Mesodermal cell (in vitro differentiated cells): ENCODE measurements around the gene SORCS2.
A peak's percentile ranks its signal among the peaks of the same experiment; 100 is the strongest.

Experiments used
- H3K27ac ChIP-seq: 2 replicates; pipeline ENCODE4 v1.7.0; 2013; ENCODE audit warnings: mild to moderate bottlenecking, low read depth, low read length, moderate library complexity; ENCODE audit not compliant: severe bottlenecking
- H3K36me3 ChIP-seq: 2 replicates; pipeline ENCODE4 v1.7.1; 2013; ENCODE audit warnings: mild to moderate bottlenecking, low read length, moderate library complexity; ENCODE audit not compliant: control insufficient read depth, insufficient read depth
- H3K4me1 ChIP-seq: one replicate; pipeline ENCODE4 v1.7.1; 2013; ENCODE audit warnings: mild to moderate bottlenecking, low read length; ENCODE audit not compliant: insufficient read depth, control insufficient read depth, poor library complexity, severe bottlenecking
- H3K4me3 ChIP-seq: 2 replicates; pipeline ENCODE4 v1.7.0; 2013; ENCODE audit warnings: low read length, control low read depth, mild to moderate bottlenecking; ENCODE audit not compliant: insufficient read depth, poor library complexity, severe bottlenecking; ENCODE audit errors: extremely low read depth
- H3K9me3 ChIP-seq: 2 replicates; pipeline ENCODE4 v1.7.1; 2013; ENCODE audit warnings: mild to moderate bottlenecking, low read length, moderate library complexity; ENCODE audit not compliant: control insufficient read depth
- WGBS, 2 experiments: methylation state at CpG; one replicate each; pipeline ENCODE4 v1.1.5; 2013; ENCODE audit warnings: missing lambda C conversion rate in 2 of 2; ENCODE audit not compliant: insufficient coverage in 2 of 2; 5-methylcytosine and 5-hydroxymethylcytosine counted together

Gene SORCS2

DNA sequence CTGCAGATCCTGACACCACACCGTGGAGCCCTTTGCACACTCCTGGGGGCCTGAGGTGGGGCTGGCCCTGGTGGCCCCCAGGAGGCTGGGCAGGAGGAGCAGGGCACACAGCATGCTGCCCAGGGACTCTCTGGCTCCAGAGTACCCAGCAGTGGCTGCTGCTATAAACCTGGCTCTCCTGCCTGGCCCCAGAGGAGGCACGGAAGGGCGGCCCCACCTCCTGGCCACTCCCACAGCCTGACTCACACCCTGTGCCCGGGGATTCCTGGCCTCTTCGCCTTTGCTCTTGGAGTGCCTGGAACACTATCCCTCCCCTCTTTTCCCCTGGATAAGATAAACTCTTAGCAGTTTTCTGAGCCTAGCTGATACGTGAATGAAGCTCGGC, 242.4 kb downstream of the SORCS2 start, which contains the start of gene PSAPL1:
TSS of gene PSAPL1 (minus strand) at position 165 of the 385 bp plus-strand sequence. CDS start at position 114, 51 bp downstream.
- Histone ChIP-seq H3K4me1 (peaks cover 23% of the 10 kb centered on the region), H3K9me3 (no peaks in the 10 kb centered on the region), H3K27ac (peak within 1 kb of the TSS; percentile 91), H3K4me3 (no peak within 1 kb of the TSS), H3K36me3 (no peaks in the 10 kb centered on the region)
- 20 to 22% methylated on average over 5 to 7 of the region's 7 CpGs for WGBS, 2 experiments

GRCh38 chr4:7435471-7436061, 243.2 kb downstream of the SORCS2 start:
- Histone ChIP-seq H3K9me3 (no peaks in the 10 kb centered on the region), H3K4me3 (no peak overlapping the region), H3K36me3 (no peaks in the 10 kb centered on the region), H3K27ac (peak overlapping the region; percentile 91), H3K4me1 (peaks cover 22% of the 10 kb centered on the region)
- WGBS, 2 experiments = 76 to 78% methylated on average over 6 to 10 of the region's 11 CpGs

DNA sequence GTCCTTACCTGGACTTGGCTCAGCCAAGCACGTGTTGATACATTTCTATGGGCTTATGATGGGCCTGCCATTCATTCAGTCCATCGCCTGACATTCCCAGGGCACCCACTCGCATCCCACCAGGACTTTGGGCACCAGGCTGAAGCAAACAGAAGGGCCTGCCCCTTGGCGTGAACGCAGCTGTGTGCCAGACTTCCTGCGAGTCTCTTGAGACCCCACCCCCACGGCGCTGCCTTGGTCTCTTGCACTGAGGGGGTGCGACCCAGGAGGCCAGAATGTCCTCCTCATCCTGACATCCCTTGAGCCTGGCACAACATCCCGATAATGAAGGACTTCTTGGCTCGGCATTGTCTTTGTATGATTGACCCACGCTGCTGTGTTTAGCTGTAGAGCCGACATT, 243.9 kb downstream of the SORCS2 start:
- no peaks in the 10 kb centered on the region for H3K9me3 ChIP-seq
- H3K4me3 ChIP-seq = no peak overlapping the region
- H3K36me3 ChIP-seq = no peaks in the 10 kb centered on the region
- H3K27ac ChIP-seq = peak overlapping the region; percentile 91
- peaks cover 22% of the 10 kb centered on the region for H3K4me1 ChIP-seq
- 86 to 90% methylated on average over 11 of the region's 13 CpGs for WGBS, 2 experiments

GRCh38 chr4:7439699-7440098, 247.4 kb downstream of the SORCS2 start:
- H3K36me3 ChIP-seq = no peaks in the 10 kb centered on the region
- H3K4me3 ChIP-seq = no peak overlapping the region
- H3K9me3 ChIP-seq = no peaks in the 10 kb centered on the region
- WGBS, 2 experiments = 89 to 100% methylated on average over 1 to 2 of the region's 2 CpGs
- H3K27ac ChIP-seq = no peak overlapping the region
- H3K4me1 ChIP-seq = peaks cover 22% of the 10 kb centered on the region

- H3K27ac ChIP-seq = no peak overlapping the region
- H3K4me3 ChIP-seq = no peak overlapping the region
- H3K4me1 ChIP-seq = peaks cover 7% of the 10 kb centered on the region
- no peaks in the 10 kb centered on the region for H3K36me3 ChIP-seq
- no peaks in the 10 kb centered on the region for H3K9me3 ChIP-seq
- 86 to 87% methylated on average over 2 to 6 of the region's 7 CpGs for WGBS, 2 experiments
Measured at GRCh38 chr4:7441201-7441600, 248.9 kb downstream of the SORCS2 start.

DNA sequence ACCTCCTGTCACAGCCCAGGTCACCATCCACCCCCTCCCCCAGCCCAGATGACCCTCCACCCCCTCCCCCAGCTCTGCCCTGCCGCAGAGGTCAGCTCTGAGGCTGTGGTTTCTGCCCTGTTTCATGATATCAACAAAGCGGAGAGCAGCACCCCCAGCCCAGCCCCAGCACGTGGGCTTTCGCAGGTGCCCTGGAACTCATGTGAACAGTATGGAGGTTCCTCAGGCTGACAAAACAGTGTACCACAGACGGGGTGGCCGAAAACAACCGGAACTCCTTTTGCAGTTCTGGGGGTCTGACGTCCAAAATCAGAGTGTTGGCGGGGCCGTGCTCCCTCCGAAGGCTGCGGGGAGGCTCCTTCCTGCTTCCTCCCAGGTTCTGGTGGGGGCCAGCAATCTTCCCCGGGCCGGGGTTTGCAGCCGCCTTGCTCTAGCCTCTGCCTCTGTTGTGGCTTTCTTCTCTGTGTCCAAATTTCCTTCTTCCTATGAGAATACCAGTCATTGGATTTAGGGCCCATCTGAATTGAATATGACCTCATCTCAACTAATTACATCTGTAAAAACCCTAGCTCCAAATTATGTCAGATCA, 250.3 kb downstream of the SORCS2 start:
- Histone ChIP-seq H3K27ac (no peak overlapping the region), H3K4me3 (no peak overlapping the region), H3K36me3 (no peaks in the 10 kb centered on the region), H3K4me1 (peaks cover 5% of the 10 kb centered on the region), H3K9me3 (no peaks in the 10 kb centered on the region)
- WGBS, 2 experiments = 83 to 86% methylated on average over 14 to 15 of the region's 15 CpGs

GRCh38 chr4:7444314-7444713, 252.0 kb downstream of the SORCS2 start:
- peaks cover 5% of the 10 kb centered on the region for H3K4me1 ChIP-seq
- WGBS, 2 experiments = 88 to 100% methylated on average over 3 of the region's 3 CpGs
- H3K36me3 ChIP-seq = no peaks in the 10 kb centered on the region

GRCh38 chr4:7444731-7445130, 252.4 kb downstream of the SORCS2 start:
- 80 to 90% methylated on average over 10 of the region's 12 CpGs for WGBS, 2 experiments
- H3K36me3 ChIP-seq = no peaks in the 10 kb centered on the region
- no peak overlapping the region for H3K4me3 ChIP-seq
- no peaks in the 10 kb centered on the region for H3K9me3 ChIP-seq
- peaks cover 5% of the 10 kb centered on the region for H3K4me1 ChIP-seq
- H3K27ac ChIP-seq = no peak overlapping the region

More at GRCh38 chr4:7444314-7444713, 252.0 kb downstream of the SORCS2 start:
- no peak overlapping the region for H3K4me3 ChIP-seq
- no peak overlapping the region for H3K27ac ChIP-seq
- H3K9me3 ChIP-seq = no peaks in the 10 kb centered on the region

DNA sequence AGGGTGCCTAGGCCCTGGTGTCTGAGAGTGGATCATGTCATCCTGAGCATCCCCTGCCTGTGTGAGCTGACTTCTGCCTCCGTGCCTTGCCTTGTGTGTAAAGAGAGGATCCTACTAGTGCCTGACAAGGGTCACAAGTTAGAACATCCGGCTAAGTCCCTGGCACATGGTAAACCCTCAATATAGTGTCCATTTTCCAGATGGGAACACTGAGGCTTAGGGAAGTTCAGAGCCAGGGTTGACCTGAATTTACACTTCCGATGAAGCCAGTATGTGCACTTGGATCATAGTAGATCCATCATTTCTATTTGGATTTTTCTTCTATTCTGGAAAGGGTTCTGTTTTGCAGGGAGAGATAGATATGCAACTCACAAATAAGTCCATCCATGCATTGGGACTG, 254.9 kb downstream of the SORCS2 start:
- Histone ChIP-seq H3K27ac (no peak overlapping the region), H3K4me1 (peaks cover 5% of the 10 kb centered on the region), H3K36me3 (no peaks in the 10 kb centered on the region), H3K9me3 (no peaks in the 10 kb centered on the region), H3K4me3 (no peak overlapping the region)
- 77 to 91% methylated on average over 3 of the region's 3 CpGs for WGBS, 2 experiments

- H3K4me1 ChIP-seq = no peaks in the 10 kb centered on the region
- H3K36me3 ChIP-seq = no peaks in the 10 kb centered on the region
- H3K9me3 ChIP-seq = no peaks in the 10 kb centered on the region
- 73 to 75% methylated on average over 16 of the region's 16 CpGs for WGBS, 2 experiments
- H3K27ac ChIP-seq = no peak overlapping the region
- H3K4me3 ChIP-seq = no peak overlapping the region
Measured at GRCh38 chr4:7448036-7448435, 255.7 kb downstream of the SORCS2 start.

- Histone ChIP-seq H3K4me3 (no peak overlapping the region), H3K36me3 (no peaks in the 10 kb centered on the region), H3K9me3 (no peaks in the 10 kb centered on the region), H3K4me1 (no peaks in the 10 kb centered on the region), H3K27ac (no peak overlapping the region)
- WGBS, 2 experiments = 76 to 77% methylated on average over 5 of the region's 5 CpGs
Measured at GRCh38 chr4:7450775-7451433, 258.6 kb downstream of the SORCS2 start.
